Testis (tissue), 2 donors: ENCODE measurements around the gene FOXA2.

Source experiments
- POLR2A ChIP-seq: fragments of 450-650 bp; IDR thresholded peaks from one replicate; pipeline ENCODE4 v1.6.1; 2017; ENCODE audit warnings: antibody characterized with exemption, mild to moderate bottlenecking, moderate library complexity
- TF ChIP-seq, protein P1 (sequence below), 3 experiments: fragments of 450-650 bp in 2 of 3; fragments of 200-600 bp in 1 of 3; sonication (generic) in 1 of 3; IDR thresholded peaks; one replicate each; pipeline ENCODE4 v1.5.1; 2016 to 2019; ENCODE audit warnings: antibody characterized with exemption in 3 of 3, mild to moderate bottlenecking in 2 of 3, moderate library complexity in 1 of 3

DNA sequence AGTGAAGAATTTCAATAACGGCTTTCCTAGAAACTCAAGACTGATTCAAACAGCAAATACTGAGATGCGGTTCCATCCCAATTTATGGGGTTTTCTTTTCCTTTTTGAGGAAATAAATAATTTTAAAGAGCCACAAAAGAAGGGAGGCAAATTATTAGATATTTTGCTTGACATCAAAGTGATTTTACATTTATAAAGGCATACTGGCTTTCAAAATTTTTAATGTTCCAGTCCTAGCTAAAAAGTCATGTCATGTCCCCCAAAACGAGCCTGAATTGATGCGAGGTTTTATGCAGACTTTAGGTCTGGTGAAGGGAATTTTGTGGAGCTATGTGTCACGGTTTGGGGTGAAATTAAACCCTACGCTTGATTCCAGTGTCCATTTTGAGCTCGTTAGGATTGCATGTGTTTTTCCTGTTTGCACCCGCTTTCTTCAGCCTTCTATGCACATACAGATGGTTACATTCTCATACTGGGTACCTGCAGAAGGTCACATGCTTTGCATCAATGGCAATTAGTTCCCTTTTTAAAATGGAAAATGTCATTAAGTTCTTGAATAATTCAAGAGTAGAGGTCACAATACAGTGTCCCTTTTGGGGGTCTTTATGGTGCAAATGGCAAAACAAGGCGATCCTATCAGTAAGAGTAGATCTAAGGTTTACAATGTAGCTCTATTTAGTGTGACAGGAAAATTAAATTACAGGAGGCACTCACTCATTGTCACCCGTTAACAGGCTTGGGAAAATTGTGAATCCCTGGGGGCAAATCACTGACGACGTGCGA is 17.3 kb downstream of the FOXA2 start:
- TF ChIP-seq, protein P1, sequence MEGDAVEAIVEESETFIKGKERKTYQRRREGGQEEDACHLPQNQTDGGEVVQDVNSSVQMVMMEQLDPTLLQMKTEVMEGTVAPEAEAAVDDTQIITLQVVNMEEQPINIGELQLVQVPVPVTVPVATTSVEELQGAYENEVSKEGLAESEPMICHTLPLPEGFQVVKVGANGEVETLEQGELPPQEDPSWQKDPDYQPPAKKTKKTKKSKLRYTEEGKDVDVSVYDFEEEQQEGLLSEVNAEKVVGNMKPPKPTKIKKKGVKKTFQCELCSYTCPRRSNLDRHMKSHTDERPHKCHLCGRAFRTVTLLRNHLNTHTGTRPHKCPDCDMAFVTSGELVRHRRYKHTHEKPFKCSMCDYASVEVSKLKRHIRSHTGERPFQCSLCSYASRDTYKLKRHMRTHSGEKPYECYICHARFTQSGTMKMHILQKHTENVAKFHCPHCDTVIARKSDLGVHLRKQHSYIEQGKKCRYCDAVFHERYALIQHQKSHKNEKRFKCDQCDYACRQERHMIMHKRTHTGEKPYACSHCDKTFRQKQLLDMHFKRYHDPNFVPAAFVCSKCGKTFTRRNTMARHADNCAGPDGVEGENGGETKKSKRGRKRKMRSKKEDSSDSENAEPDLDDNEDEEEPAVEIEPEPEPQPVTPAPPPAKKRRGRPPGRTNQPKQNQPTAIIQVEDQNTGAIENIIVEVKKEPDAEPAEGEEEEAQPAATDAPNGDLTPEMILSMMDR (IDR thresholded peaks at IDR 0.05): no peak
- no peak for TF ChIP-seq POLR2A
